K562 (cell line): ENCODE measurements around the gene DDX11. TPM values are rescaled to one million over a fixed set of nuclear protein-coding genes. Genes with fewer than 3 reads are reported as not detected.
"Not testable (repeated sequence)": the region's sequence is repeated elsewhere in the genome, so short reads cannot be mapped to it uniquely, and the experiment has no call there.

Experiments
- ATAC-seq: fragments of 200-7000 bp; cut with Tn5 transposase; 3 replicates; pipeline ENCODE4 v1.9.1; 2020; ENCODE audit warnings: moderate library complexity
- BruUV-seq: library from RNA; stranded (reverse); fragments of 400-500 nt; replicated peaks from 2 replicates; lab custom pipeline; 2021; lab: Mats Ljungman, UMichigan
- CTCF ChIA-PET: fragments of 300-600 bp; formaldehyde crosslinking; extraction: SDS; loops from one replicate; lab custom pipeline; 2021; ENCODE audit warnings: low intra/inter-chr PET ratio; lab: Yijun Ruan, JAX
- POLR2A ChIA-PET: fragments of 300-600, 350-650 bp; sonication (Branson Sonifier 250); formaldehyde crosslinking; extraction: SDS; loops from one replicate; lab custom pipeline; 2021; ENCODE audit warnings: antibody characterized with exemption, inconsistent platforms; lab: Yijun Ruan, JAX
- DNase-seq, 4 experiments: peaks; one replicate each; pipeline versions ENCODE4 v3.0.0 to v3.0.0-alpha.2; 2011 to 2018; ENCODE audit warnings: low spot score in 3 of 4, mixed read lengths in 3 of 4; ENCODE audit errors: extremely low read depth in 1 of 4
- FAIRE-seq: peaks from 2 replicates; lab custom pipeline; 2011; peaks lifted over from hg19 to GRCh38; lab: Jason Lieb, UNC
- H2AFZ ChIP-seq: 2 replicates; pipeline ENCODE4 v1.6.0; 2011; ENCODE audit warnings: low read depth, low read length, control low read depth, inconsistent platforms
- H3K27ac ChIP-seq: fragments of 200-600 bp; 3 replicates; pipeline ENCODE4 v1.8.0; 2011; ENCODE audit warnings: low read depth, mild to moderate bottlenecking, control low read depth, inconsistent platforms, low read length, moderate library complexity, mixed read lengths; ENCODE audit errors: extremely low read depth
- H3K27me3 ChIP-seq, 2 experiments: fragments of 300-600 bp in 1 of 2; 2 replicates in 1 of 2; 3 replicates in 1 of 2; pipeline versions ENCODE4 v1.6.0 to v1.8.0; 2011; ENCODE audit warnings: inconsistent platforms in 2 of 2, low read length in 2 of 2, mild to moderate bottlenecking in 1 of 2, mixed read lengths in 1 of 2, moderate library complexity in 1 of 2; ENCODE audit not compliant: control insufficient read depth in 2 of 2, insufficient read depth in 2 of 2
- H3K36me3 ChIP-seq: fragments of 300-600 bp; 3 replicates; pipeline ENCODE4 v1.8.0; 2011; ENCODE audit warnings: mild to moderate bottlenecking, low read length, inconsistent platforms; ENCODE audit not compliant: control insufficient read depth, insufficient read depth
- H3K4me1 ChIP-seq, 2 experiments: fragments of 200-600 bp in 1 of 2; replicated peaks in 1 of 2; 2 replicates in 1 of 2; 3 replicates in 1 of 2; pipeline versions ENCODE4 v1.5.1 to v1.8.0; 2011; ENCODE audit warnings: inconsistent platforms in 2 of 2, low read length in 2 of 2, mild to moderate bottlenecking in 1 of 2, mixed read lengths in 1 of 2, moderate library complexity in 1 of 2; ENCODE audit not compliant: control insufficient read depth in 2 of 2, insufficient read depth in 2 of 2
- H3K4me2 ChIP-seq: 2 replicates; pipeline ENCODE4 v1.6.1; 2011; ENCODE audit warnings: low read length, control low read depth, inconsistent platforms, mixed read lengths; ENCODE audit not compliant: insufficient read depth
- H3K4me3 ChIP-seq: fragments of 200-600 bp; sonication (generic), shearing (Covaris generic); 2 replicates; pipeline ENCODE4 v1.5.1; 2016; ENCODE audit warnings: control low read depth, inconsistent platforms
- H3K79me2 ChIP-seq: fragments of 200-600 bp; 3 replicates; pipeline ENCODE4 v1.8.0; 2011; ENCODE audit warnings: low read length, inconsistent platforms; ENCODE audit not compliant: control insufficient read depth, insufficient read depth
- H3K9ac ChIP-seq, 2 experiments: 2 replicates each; pipeline versions ENCODE4 v1.6.0 to v1.6.1; 2011; ENCODE audit warnings: low read depth in 2 of 2, low read length in 2 of 2, control low read depth in 1 of 2, inconsistent platforms in 1 of 2, mild to moderate bottlenecking in 1 of 2, mixed read lengths in 1 of 2; ENCODE audit not compliant: insufficient read depth in 1 of 2
- H3K9me1 ChIP-seq: one replicate; pipeline ENCODE4 v1.6.0; 2011; ENCODE audit warnings: inconsistent platforms, mild to moderate bottlenecking, low read length, moderate library complexity; ENCODE audit not compliant: control insufficient read depth, insufficient read depth
- H3K9me3 ChIP-seq: replicated peaks from 2 replicates; pipeline ENCODE4 v1.5.1; 2011; ENCODE audit warnings: low read depth, low read length, inconsistent platforms; ENCODE audit not compliant: control insufficient read depth, insufficient read depth
- H4K20me1 ChIP-seq: replicated peaks from 2 replicates; pipeline ENCODE4 v1.6.1; 2011; ENCODE audit warnings: low read length, inconsistent platforms, mixed read lengths; ENCODE audit not compliant: control insufficient read depth, insufficient read depth
- WGBS: fragments of 100-300 bp; shearing (Covaris generic); methylation state at CpG from one replicate; pipeline ENCODE4 v1.1.6; 2016; ENCODE audit warnings: low coverage, mixed read lengths; ENCODE audit not compliant: insufficient coverage; ENCODE audit errors: missing lambda C conversion rate; 5-methylcytosine and 5-hydroxymethylcytosine counted together
- in situ Hi-C: fragments of 300-500 bp; cut with MboI; formaldehyde crosslinking; loops from 4 replicates; pipeline ENCODE4 v1.15.0; 2018; ENCODE audit warnings: inconsistent platforms, mixed read lengths
- intact Hi-C: fragments of 100-400 bp; cut with micrococcal nuclease; formaldehyde crosslinking; loops from 2 replicates; pipeline ENCODE4 v1.14.2; 2022
- polyA plus RNA-seq, 8 experiments: library from polyadenylated mRNA; depleted of rRNA in 4 of 8; stranded (reverse) in 5 of 8; unstranded in 3 of 8; fragments of >200 nt; fragmentation: Nextera tagmentation in 2 of 8; fragmentation: Illumina TruSeq in 1 of 8; extraction: Ambion mirVana in 2 of 8; extraction: Trizol in 1 of 8; gene quantifications; 2 replicates each; pipeline versions ENCODE4 v1.2.1 to v1.2.3, GENCODE V29; 2011 to 2014; ENCODE audit warnings: inconsistent platforms in 1 of 8, missing spikeins in 1 of 8
- total RNA-seq, 7 experiments: library from RNA; depleted of rRNA in 6 of 7; stranded (reverse); fragments of >200 nt in 6 of 7; fragmentation: Illumina TruSeq in 2 of 7; extraction: Trizol in 2 of 7; gene quantifications; 2 replicates each; pipeline versions ENCODE4 v1.2.1 to v1.2.3, GENCODE V29; 2011 to 2021; ENCODE audit warnings: low replicate concordance in 1 of 7

Gene DDX11
- total and polyA plus RNA-seq, 9 of the 15 experiments (the other 6 are each of a cell fraction or from before 2014, with no cell fraction given): 3.6 to 93.2 (median 42.5) TPM

DNA sequence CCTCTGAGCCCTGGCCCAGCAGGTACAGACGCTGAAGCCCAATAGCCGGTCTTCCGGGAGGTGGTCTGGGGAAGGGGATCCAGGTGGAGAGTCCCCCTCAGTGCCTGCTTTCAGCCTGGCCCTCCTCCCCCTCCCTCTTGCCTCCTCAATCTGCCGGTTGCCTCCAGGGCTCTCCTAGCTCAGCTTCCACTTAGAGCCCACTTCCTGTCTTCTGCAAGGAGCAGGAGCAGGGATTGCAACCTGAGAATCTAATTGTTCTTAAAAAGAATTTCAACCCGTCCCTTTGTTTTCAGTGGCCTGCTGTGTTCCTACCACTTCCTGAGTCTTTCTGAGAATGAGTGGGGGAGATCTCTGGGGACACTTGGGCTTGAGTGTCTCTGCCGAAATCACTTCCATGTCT, 6.6 kb downstream of the DDX11 start:
- BruUV-seq, in situ Hi-C loops, H3K27ac ChIP-seq, H3K9me3 ChIP-seq, ATAC-seq, POLR2A ChIA-PET, H3K9ac ChIP-seq, DNase-seq, H3K4me1 ChIP-seq, H4K20me1 ChIP-seq, H3K4me2 ChIP-seq, H3K27me3 ChIP-seq, CTCF ChIA-PET, intact Hi-C loops, FAIRE-seq, H3K4me3 ChIP-seq, H2AFZ ChIP-seq, H3K9me1 ChIP-seq: not testable (repeated sequence)
- Histone ChIP-seq H3K36me3 (peaks cover 27% of the 10 kb centered on the region; the same call in 1 of the 3 replicates), H3K79me2 (peaks cover 20% of the 10 kb centered on the region)
- 62% methylated on average over 3 of the region's 6 CpGs for WGBS

DNA sequence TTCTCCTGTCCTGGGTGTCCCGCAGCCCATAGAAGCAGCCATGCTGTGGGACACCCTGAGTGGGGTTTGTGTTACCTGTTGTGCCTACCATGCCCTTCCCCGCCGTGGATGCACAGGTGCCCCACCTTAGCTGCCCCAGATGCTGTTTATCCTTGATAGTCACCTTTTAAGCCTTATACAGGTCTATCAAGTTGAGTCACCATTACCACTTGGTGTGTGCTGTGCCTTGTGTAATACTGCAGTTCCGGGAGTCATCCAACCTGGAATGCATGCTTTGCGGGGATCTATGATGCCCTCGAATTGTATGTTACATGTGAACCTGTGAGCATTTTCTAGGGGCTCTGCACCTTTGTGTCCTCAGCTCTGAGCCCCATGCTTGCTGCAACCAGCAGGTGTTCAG, 7.6 kb downstream of the DDX11 start:
- Histone ChIP-seq H3K79me2 (peaks cover 11% of the 10 kb centered on the region), H3K36me3 (peaks cover 28% of the 10 kb centered on the region; the same call in 1 of the 3 replicates)
- DNase-seq, H4K20me1 ChIP-seq, H3K27ac ChIP-seq, H3K9me1 ChIP-seq, H2AFZ ChIP-seq, H3K4me3 ChIP-seq, POLR2A ChIA-PET, H3K4me1 ChIP-seq, CTCF ChIA-PET, in situ Hi-C loops, FAIRE-seq, BruUV-seq, H3K27me3 ChIP-seq, H3K4me2 ChIP-seq, intact Hi-C loops, H3K9ac ChIP-seq, H3K9me3 ChIP-seq, ATAC-seq: not testable (repeated sequence)
- 91% methylated on average over 5 of the region's 6 CpGs for WGBS

DNA sequence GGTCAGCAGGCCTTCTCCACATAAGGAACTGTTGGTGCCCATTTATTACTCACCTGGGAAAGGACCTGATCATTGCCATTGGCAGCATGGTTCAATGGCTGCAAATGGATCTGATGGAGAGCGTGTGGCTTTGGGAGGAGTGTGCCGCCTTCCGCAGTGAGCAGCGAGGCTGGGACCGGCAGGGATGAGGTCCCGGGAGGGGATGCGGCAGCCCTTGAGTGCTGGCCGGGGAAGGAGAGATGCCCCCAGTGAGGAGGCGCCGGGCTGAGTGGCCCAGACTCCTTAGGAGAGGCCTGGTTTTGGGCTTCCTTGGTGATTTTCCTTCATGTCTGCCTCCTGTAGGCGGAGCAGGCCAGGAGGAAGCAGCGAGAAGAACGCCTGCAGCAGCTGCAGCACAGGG, 10.6 kb downstream of the DDX11 start:
- intact Hi-C loops: not testable (repeated sequence)

DNA sequence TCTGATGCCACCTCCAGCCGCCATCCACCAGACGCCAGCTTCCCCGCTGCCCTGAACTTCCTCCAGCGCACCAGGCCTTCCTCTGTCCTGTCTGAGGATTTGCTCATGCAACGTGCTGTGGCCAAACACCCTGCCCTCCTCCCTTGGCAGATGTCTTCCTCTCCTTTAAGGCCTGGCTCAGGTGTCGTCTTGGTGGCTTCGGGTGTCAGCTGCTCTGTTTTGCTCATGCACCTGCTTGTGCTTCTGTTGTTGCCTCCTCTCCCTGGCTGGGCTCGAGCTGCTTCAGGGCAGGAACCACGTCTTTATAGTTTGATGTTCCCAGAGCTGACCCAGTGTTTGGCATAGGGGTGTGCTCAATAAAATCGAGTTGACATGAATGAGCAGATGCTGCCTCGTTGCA, 12.4 kb downstream of the DDX11 start:
- H2AFZ ChIP-seq, H3K9me1 ChIP-seq, in situ Hi-C loops, ATAC-seq, H3K4me3 ChIP-seq, FAIRE-seq, H4K20me1 ChIP-seq, intact Hi-C loops, H3K4me1 ChIP-seq, DNase-seq, H3K9me3 ChIP-seq, H3K4me2 ChIP-seq, H3K27me3 ChIP-seq, POLR2A ChIA-PET, H3K79me2 ChIP-seq, BruUV-seq, CTCF ChIA-PET, H3K27ac ChIP-seq, H3K9ac ChIP-seq: not testable (repeated sequence)
- H3K36me3 ChIP-seq: peaks cover 49% of the 10 kb centered on the region; the same call in 1 of the 3 replicates
- 68% methylated on average over 5 of the region's 11 CpGs for WGBS

More for the DNA sequence above, 10.6 kb downstream of the DDX11 start:
- H3K9me3 ChIP-seq, in situ Hi-C loops, H3K9ac ChIP-seq, H3K79me2 ChIP-seq, H3K27me3 ChIP-seq, H3K4me1 ChIP-seq, H3K4me3 ChIP-seq, POLR2A ChIA-PET, H3K4me2 ChIP-seq, H4K20me1 ChIP-seq, CTCF ChIA-PET, DNase-seq, ATAC-seq, H3K9me1 ChIP-seq, H3K27ac ChIP-seq, H2AFZ ChIP-seq, FAIRE-seq, BruUV-seq: not testable (repeated sequence)
- WGBS: 100% methylated on average over 2 of the region's 13 CpGs
- peaks cover 41% of the 10 kb centered on the region; the same call in 1 of the 3 replicates for H3K36me3 ChIP-seq
